GM10847 (cell line): Measurements from ENCODE around the gene SLC22A1.

Experiments
- POLR2A ChIP-seq: IDR thresholded peaks from 2 replicates; pipeline ENCODE4 v1.6.1; 2011; ENCODE audit not compliant: insufficient read length; ENCODE audit errors: extremely low read depth

The SLC22A1 gene

DNA sequence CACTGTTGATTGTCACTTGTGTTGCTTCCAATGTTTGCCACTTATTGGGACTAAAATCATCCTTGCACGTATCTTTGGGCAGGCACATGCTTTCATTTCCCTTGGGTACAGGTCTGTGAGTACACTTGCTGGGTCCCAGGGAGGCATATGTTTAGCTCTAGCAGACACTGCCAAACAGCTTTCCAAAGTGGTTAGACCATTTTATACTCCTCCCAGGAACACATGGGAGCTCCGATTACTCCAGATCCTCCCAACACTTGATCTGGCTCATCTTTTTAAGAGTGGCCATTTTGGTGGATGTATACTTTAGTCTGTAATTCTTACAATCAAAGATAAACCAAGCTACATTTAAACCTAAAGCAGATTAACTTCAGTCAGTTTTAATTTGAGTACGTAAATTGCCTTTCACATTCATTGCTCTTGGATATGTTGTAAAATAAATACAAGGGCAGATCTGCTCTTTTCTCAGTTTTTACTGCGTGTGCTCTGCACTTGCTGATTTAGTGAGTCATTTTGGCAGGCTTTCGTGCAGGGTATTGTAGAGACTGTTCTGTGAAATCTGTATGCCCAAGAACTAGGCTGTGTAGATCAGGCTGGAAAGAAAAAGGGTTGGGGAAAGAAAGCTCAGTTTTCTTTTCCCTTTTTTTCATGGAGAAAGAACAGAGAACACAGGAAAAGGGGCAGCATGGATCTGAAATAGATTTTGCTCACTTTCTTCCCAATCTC, 19.5 kb downstream of the SLC22A1 start:
- no peak for TF ChIP-seq POLR2A

GRCh38 chr6:160142115-160142715, 20.6 kb downstream of the SLC22A1 start:
- TF ChIP-seq POLR2A, result no peak

DNA sequence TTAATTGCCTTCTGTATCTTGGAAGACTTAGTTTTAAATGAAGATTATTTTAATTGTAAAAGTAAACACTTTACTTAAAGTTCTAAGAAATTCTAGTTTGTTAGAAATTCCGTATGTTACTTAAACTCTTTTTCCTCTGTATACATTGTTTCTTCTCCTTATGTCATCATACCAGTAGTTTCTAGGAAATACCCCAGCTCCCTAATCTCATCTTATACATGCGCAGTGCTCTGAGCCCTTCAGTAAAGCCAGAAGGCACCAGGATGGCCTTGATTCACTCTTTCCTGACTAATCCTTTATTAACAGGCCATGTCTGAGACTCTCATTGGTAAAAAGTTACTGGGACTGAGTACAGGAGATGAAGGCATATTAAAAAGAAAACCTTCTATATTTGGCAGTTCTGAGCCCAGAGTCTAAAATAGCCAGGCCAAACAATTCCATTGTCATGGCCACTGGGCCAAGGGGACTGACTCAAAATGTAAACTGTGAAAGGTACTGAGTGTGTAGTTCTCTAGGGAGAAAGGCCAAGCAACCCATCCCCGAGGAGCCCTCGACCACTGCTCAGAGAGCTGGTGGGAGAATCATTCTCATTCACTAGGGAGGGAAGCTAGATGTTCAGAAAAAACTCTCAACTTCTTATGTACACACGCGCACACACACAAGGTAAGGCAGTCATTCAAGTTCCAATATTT, 25.0 kb downstream of the SLC22A1 start:
- TF ChIP-seq POLR2A, result no peak

GRCh38 chr6:160147146-160147536, 25.5 kb downstream of the SLC22A1 start:
- no peak for TF ChIP-seq POLR2A

DNA sequence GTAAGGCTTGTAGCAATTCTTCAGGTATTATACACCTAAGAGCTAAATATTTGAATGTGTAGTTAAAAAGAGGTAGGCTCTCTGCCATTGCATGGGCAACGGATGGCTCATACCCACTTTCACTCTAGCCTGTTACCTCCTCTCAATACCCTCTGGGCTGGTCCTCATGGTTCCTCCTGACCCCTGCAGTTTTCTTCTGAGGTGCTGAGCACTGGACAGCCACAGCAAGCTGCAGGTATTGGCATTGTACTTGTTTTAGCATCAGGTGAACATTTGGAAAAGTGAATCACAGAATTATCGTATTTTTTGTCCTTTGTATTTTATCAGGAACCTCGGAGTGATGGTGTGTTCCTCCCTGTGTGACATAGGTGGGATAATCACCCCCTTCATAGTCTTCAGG, 32.9 kb downstream of the SLC22A1 start:
- no peak for TF ChIP-seq POLR2A

- no peak for TF ChIP-seq POLR2A
These were observed 35.2 kb downstream of the SLC22A1 start for GRCh38 chr6:160156842-160157241.

- TF ChIP-seq POLR2A, result no peak
These were observed 38.8 kb downstream of the SLC22A1 start for GRCh38 chr6:160160450-160160849.

GRCh38 chr6:160160929-160161646, 39.5 kb downstream of the SLC22A1 start:
- no peak for TF ChIP-seq POLR2A

- TF ChIP-seq POLR2A, result no peak
These were observed 40.0 kb downstream of the SLC22A1 start for GRCh38 chr6:160161647-160161986.

- no peak for TF ChIP-seq POLR2A
These were observed 40.5 kb downstream of the SLC22A1 start for GRCh38 chr6:160162030-160162566.

DNA sequence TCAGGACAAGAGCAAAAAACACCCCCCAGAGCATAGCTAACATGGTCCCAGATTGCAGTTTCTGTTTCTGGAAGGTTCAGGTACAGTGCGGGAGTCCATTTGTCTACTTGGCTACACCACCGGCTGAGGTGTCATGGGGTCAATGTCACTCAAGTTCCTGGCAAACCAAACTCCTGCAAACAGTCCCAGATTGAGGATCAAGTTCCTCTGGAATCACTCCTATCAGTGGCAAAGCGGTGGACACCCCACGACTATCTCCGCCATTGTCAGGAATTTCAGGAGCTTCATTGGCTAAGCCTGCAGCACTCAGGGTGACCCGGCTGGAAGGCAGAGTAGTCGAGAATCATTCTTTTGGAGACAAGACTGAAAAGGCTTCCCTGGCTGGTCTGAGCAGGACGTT, 41.8 kb downstream of the SLC22A1 start:
- no peak for TF ChIP-seq POLR2A

- no peak for TF ChIP-seq POLR2A
These were observed 42.3 kb downstream of the SLC22A1 start for GRCh38 chr6:160163912-160164311.

DNA sequence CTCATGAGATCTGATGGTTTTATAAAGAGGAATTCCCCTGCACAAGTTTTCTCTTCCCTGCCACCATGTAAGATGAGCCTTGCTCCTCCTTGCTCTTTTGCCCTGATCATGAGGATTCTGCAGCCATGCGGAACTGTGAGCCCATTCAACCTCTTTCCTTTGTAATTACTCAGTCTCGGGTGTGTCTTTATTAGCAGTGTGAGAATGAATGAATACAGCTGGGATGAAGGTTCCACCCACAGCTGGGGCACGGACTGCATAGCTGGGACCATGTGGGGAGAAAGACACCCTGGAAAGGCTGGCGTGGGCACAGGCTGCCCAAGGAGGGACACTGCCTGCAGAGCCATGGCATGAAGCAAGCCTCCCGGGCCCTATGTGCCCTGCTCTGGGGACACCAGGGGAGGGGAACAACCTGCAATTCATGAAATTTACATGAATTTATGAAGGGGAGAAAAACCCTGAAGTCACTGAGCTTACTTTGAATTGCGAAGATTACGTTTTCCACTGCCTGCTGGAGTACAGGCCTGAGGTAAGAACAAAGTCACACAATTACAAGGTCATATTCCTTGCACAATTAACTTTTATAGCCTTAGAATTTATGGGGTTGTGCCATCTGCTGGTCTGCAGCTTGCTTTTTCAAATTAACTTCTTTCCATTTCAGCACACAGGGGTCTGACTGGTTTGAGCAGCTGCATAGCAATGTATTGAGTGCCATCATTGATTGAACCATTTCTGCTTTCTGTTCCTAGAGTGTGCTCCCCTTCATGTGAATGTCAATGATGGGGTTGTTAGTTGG, 46.2 kb downstream of the SLC22A1 start:
- no peak for TF ChIP-seq POLR2A

GRCh38 chr6:160170018-160170680, 48.5 kb downstream of the SLC22A1 start:
- no peak for TF ChIP-seq POLR2A
